ENCODE results near the gene PODN. TPM values are rescaled to one million over a fixed set of nuclear protein-coding genes. Genes with fewer than 3 reads are reported as not detected.

Gene PODN
- total and polyA plus RNA-seq, 10 donors, result 0.64 to 3.8 (median 1.8) TPM

GRCh38 chr1:53071167-53071865 lies 9.3 kb downstream of the PODN start:
- Histone ChIP-seq H3K4me3 (no peak overlapping the region), H3K27ac (no peak overlapping the region), H3K27me3 (replicated peaks in 1 of 7) (peaks cover 0 to 22% (median 0%) of the 10 kb centered on the region in 7 donors), H3K36me3 (no peaks in the 10 kb centered on the region), H3K4me1 (no peaks in the 10 kb centered on the region), H3K9me3 (no peaks in the 10 kb centered on the region)
- whole genome bisulfite sequencing, 5 donors, result 80 to 87% (median 83%) methylated on average over 12 to 17 of the region's 17 CpGs
- intact Hi-C loops (cut with DNase I; ENCODE audit: low total_unique reads), result no loop called here
- DNase-seq, result peak; percentile 57
- TF ChIP-seq CTCF (IDR thresholded peaks at IDR 0.05 in 8 of 11, conservative IDR thresholded peaks at IDR 0.05 in 3 of 11), result no peak
- no peak for TF ChIP-seq POLR2A (IDR thresholded peaks at IDR 0.05)
- TF ChIP-seq POLR2AphosphoS5 (IDR thresholded peaks at IDR 0.05), result no peak

GRCh38 chr1:53071915-53072314 lies 9.9 kb downstream of the PODN start:
- no peaks in the 10 kb centered on the region for H3K4me1 ChIP-seq
- intact Hi-C loops (cut with DNase I; ENCODE audit: low total_unique reads), result no loop called here
- H3K9me3 ChIP-seq, result no peaks in the 10 kb centered on the region
- H3K27me3 ChIP-seq (replicated peaks in 1 of 7), result peaks cover 0 to 25% (median 0%) of the 10 kb centered on the region in 7 donors
- WGBS, 5 donors, result 90 to 97% (median 95%) methylated on average over 1 of the region's 1 CpG
- TF ChIP-seq POLR2AphosphoS5 (IDR thresholded peaks at IDR 0.05) (no peak), POLR2A (IDR thresholded peaks at IDR 0.05) (no peak), CTCF (IDR thresholded peaks at IDR 0.05 in 8 of 11, conservative IDR thresholded peaks at IDR 0.05 in 3 of 11) (no peak)
- no peak for DNase-seq
- no peak overlapping the region for H3K4me3 ChIP-seq
- no peak overlapping the region for H3K27ac ChIP-seq
- no peaks in the 10 kb centered on the region for H3K36me3 ChIP-seq

- no peak overlapping the region for H3K27ac ChIP-seq
- intact Hi-C loops (cut with DNase I; ENCODE audit: low total_unique reads), result no loop called here
- H3K4me3 ChIP-seq, result no peak overlapping the region
- WGBS, 5 donors, result 86 to 97% (median 94%) methylated on average over 7 of the region's 7 CpGs
- TF ChIP-seq POLR2AphosphoS5 (IDR thresholded peaks at IDR 0.05) (no peak), CTCF (IDR thresholded peaks at IDR 0.05 in 8 of 11, conservative IDR thresholded peaks at IDR 0.05 in 3 of 11) (no peak), POLR2A (IDR thresholded peaks at IDR 0.05) (no peak)
- no peak for DNase-seq
- H3K9me3 ChIP-seq, result no peaks in the 10 kb centered on the region
- H3K4me1 ChIP-seq, result no peaks in the 10 kb centered on the region
- peaks cover 0 to 32% (median 0%) of the 10 kb centered on the region in 7 donors for H3K27me3 ChIP-seq (replicated peaks in 1 of 7)
- H3K36me3 ChIP-seq, result no peaks in the 10 kb centered on the region
Measured at GRCh38 chr1:53073287-53073686, 11.3 kb downstream of the PODN start.

GRCh38 chr1:53073868-53074311 lies 11.9 kb downstream of the PODN start:
- H3K36me3 ChIP-seq, result no peaks in the 10 kb centered on the region
- TF ChIP-seq CTCF (IDR thresholded peaks at IDR 0.05 in 8 of 11, conservative IDR thresholded peaks at IDR 0.05 in 3 of 11) (no peak), POLR2AphosphoS5 (IDR thresholded peaks at IDR 0.05) (no peak), POLR2A (IDR thresholded peaks at IDR 0.05) (no peak)

More at GRCh38 chr1:53073868-53074311, 11.9 kb downstream of the PODN start:
- H3K4me1 ChIP-seq, result no peaks in the 10 kb centered on the region
- H3K27ac ChIP-seq, result no peak overlapping the region
- intact Hi-C loops (cut with DNase I; ENCODE audit: low total_unique reads), result no loop called here
- H3K4me3 ChIP-seq, result no peak overlapping the region
- peaks cover 0 to 32% (median 0%) of the 10 kb centered on the region in 7 donors for H3K27me3 ChIP-seq (replicated peaks in 1 of 7)
- DNase-seq, result peak; percentile 59
- H3K9me3 ChIP-seq, result no peaks in the 10 kb centered on the region
- WGBS, 5 donors, result 80 to 87% (median 83%) methylated on average over 6 to 10 of the region's 10 CpGs
